Measurements from ENCODE around the gene SPACA4.
"Not testable (repeated sequence)": the region's sequence is repeated elsewhere in the genome, so short reads cannot be mapped to it uniquely, and the experiment has no call there.

SPACA4 gene

DNA sequence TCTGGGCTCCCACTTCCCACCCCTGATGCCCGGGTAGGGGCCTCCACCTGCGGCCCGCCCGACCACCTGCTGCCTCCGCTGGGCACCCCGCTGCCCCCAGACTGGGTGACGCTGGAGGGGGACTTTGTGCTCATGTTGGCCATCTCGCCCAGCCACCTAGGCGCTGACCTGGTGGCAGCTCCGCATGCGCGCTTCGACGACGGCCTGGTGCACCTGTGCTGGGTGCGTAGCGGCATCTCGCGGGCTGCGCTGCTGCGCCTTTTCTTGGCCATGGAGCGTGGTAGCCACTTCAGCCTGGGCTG is 22.7 kb downstream of the SPACA4 start:
- TF ChIP-seq, protein P1, sequence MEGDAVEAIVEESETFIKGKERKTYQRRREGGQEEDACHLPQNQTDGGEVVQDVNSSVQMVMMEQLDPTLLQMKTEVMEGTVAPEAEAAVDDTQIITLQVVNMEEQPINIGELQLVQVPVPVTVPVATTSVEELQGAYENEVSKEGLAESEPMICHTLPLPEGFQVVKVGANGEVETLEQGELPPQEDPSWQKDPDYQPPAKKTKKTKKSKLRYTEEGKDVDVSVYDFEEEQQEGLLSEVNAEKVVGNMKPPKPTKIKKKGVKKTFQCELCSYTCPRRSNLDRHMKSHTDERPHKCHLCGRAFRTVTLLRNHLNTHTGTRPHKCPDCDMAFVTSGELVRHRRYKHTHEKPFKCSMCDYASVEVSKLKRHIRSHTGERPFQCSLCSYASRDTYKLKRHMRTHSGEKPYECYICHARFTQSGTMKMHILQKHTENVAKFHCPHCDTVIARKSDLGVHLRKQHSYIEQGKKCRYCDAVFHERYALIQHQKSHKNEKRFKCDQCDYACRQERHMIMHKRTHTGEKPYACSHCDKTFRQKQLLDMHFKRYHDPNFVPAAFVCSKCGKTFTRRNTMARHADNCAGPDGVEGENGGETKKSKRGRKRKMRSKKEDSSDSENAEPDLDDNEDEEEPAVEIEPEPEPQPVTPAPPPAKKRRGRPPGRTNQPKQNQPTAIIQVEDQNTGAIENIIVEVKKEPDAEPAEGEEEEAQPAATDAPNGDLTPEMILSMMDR (IDR thresholded peaks at IDR 0.05; ENCODE audit: control insufficient read depth, insufficient read depth, low read depth, low read length, missing control alignments) = no peak
- no peak overlapping the region for H3K4me3 ChIP-seq (ENCODE audit: control insufficient read depth, low read depth, low read length)
- DNase-seq (ENCODE audit: low read depth) = no peak

DNA sequence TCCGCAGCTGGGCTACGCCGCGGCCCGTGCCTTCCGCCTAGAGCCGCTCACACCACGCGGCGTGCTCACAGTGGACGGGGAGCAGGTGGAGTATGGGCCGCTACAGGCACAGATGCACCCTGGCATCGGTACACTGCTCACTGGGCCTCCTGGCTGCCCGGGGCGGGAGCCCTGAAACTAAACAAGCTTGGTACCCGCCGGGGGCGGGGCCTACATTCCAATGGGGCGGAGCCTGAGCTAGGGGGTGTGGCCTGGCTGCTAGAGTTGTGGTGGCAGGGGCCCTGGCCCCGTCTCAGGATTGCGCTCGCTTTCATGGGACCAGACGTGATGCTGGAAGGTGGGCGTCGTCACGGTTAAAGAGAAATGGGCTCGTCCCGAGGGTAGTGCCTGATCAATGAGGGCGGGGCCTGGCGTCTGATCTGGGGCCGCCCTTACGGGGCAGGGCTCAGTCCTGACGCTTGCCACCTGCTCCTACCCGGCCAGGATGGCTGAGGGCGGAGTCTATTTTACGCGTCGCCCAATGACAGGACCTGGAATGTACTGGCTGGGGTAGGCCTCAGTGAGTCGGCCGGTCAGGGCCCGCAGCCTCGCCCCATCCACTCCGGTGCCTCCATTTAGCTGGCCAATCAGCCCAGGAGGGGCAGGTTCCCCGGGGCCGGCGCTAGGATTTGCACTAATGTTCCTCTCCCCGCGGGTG is 23.2 kb downstream of the SPACA4 start:
- no peak overlapping the region for H3K4me3 ChIP-seq (ENCODE audit: control insufficient read depth, low read depth, low read length)
- DNase-seq (ENCODE audit: low read depth) = no peak
- TF ChIP-seq, protein P1 (IDR thresholded peaks at IDR 0.05; ENCODE audit: control insufficient read depth, insufficient read depth, low read depth, low read length, missing control alignments) = no peak

DNA sequence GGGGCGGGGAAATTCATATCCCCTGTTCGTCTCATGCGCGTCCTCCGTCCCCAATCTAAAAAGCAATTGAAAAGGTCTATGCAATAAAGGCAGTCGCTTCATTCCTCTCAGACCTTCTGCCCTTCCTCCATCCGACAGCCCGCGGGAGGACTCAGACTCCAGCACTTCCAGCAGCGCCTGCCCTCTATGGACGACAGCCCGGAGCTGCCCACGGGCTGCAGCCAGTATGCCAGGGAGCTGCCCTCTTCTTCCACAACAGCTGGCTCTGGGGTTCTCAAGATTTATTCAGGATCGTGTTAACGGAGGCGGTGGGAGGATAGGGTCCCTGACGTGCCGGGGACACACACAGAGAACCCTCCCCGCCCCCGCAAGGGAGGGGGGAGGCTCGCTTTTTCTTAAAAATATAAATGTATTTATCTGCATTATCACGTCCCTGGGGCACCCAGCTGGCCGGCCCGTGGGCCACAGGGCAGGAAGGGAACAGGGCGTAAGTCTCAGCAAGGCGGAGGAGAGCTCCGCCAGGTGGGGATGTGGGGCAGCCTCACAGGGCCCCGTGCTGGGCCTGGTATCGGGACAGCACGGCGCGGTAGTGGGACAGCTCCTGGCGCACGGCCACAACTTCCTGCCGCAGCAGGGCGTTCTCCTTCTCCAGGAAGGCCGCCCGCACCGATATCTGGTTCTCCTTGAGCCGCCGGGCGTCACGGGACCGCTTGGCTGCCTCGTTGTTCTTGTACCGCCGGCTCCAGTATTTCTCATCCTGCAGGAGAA is 23.9 kb downstream of the SPACA4 start:
- DNase-seq (ENCODE audit: low read depth) = no peak
- H3K4me3 ChIP-seq (ENCODE audit: control insufficient read depth, low read depth, low read length) = no peak overlapping the region
- TF ChIP-seq, protein P1 (IDR thresholded peaks at IDR 0.05; ENCODE audit: control insufficient read depth, insufficient read depth, low read depth, low read length, missing control alignments) = no peak

DNA sequence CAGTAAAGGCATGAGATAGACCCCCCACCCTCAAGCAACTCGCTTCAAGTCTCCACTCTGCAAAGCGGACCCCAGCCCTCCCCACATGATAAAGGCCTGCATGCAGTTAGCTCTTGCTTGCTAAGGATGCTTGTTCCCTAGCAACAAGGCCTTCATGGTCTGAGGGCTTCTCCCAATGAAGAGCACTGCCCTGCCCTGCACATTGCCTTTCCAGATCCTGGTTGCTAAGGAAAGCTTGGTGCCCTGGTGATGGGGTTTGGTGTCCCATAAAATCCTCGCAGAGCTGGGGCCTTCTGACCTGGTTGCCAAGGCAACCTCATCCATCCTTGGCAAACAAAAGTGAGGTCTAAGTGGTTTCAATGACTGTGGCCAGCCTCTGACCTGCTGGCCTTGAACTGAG is 24.7 kb downstream of the SPACA4 start:
- DNase-seq (ENCODE audit: low read depth) = no peak
- TF ChIP-seq, protein P1 (IDR thresholded peaks at IDR 0.05; ENCODE audit: control insufficient read depth, insufficient read depth, low read depth, low read length, missing control alignments) = no peak
- no peak overlapping the region for H3K4me3 ChIP-seq (ENCODE audit: control insufficient read depth, low read depth, low read length)

DNA sequence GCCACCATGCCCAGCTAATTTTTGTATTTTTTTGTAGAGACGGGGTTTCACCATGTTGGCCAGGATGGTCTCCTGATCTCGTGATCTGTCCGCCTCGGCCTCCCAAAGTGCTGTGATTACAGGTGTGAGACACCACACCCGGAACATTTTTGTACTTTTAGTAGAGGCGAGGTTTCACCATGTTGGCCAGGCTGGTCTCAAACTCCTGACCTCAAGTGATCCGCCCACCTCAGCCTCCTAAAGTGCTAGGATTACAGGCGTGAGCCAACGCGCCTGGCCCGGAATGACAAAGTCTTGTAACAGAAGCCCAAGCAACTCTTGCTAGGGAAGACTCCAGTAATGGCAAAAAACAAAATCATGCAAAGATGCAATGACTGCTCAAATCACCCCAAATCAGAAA is 25.7 kb downstream of the SPACA4 start:
- not testable (repeated sequence) for DNase-seq (ENCODE audit: low read depth); H3K4me3 ChIP-seq (ENCODE audit: control insufficient read depth, low read depth, low read length)

DNA sequence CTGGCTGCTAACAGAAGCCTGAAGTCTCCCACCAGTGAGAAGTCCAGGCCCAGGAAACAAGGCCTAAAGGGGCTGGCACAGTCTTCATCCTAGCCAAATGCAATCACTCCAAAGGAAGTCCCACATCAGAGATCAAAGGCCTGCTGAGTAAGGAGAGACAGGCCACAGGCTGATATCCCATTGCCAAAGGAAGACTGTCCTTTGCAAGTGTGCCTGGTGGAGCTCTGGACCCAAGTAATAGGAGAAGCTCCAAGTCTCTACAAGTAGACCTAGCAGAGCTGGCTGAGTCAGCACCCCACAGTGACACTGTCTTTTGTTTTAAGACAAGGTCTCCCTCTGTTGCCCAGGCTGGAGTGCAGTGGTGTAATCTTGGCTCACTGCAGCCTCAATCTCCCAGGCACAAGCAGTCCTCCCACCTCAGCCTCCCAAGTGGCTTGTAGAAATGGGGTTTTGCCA is 26.2 kb downstream of the SPACA4 start:
- H3K4me3 ChIP-seq (ENCODE audit: control insufficient read depth, low read depth, low read length) = no peak overlapping the region
- DNase-seq (ENCODE audit: low read depth) = no peak
- TF ChIP-seq, protein P1 (IDR thresholded peaks at IDR 0.05; ENCODE audit: control insufficient read depth, insufficient read depth, low read depth, low read length, missing control alignments) = no peak
